NCI-H2227 (cell line): ENCODE results near the gene AGAP1.
A peak's percentile ranks its signal among the peaks of the same experiment; 100 is the strongest.

ENCODE experiments used
- DNase-seq: peaks from one replicate; lab custom pipeline; 2025; ENCODE audit not compliant: unreplicated experiment; lab: John Stamatoyannopoulos, UW

Gene AGAP1

DNA sequence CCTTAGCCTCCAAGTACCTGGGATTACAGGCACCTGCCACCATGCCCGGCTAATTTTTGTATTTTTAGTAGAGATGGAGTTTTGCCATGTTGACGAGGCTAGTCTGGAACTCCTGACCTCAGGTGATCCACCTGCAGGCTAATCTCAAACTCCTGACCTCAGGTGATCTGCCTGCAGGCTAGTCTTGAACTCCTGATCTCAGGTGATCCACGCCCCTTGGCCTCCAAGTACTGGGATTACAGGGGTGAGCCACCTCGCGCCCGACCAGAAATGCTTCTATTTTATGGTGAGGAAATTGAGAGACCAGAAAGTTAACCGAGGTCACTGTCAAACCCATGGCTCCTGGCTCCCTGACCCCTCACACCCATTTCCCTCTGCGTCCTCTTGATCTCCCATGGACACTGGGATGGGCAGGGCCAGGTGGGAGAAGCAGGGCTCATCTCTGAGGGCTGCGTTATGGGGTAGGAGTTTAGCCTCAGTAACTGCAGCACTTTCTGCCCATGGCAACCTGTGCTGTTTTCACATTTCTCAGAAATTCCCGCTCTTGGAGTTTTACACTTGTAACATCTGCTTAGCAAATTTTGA is 210.0 kb downstream of the AGAP1 start:
- DNase-seq = no peak

DNA sequence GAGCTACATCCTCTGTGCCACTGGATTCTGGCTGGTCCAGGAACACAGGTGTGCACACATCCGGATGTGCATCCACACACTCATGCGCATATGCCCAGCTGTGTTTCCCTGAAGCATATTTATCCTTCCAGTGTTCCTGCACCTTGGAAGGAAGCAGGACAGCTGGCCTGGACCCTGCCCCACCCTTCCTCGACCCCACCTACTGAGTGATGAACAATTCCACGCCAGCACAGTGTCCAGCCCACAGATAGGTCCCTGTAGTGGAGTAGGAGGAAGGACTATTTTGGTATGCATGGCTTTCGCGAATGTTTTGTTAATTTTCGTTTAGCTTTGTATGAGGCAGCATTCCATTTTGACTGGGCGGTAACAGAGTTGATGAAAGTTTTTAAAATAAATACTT is 211.5 kb downstream of the AGAP1 start:
- DNase-seq = no peak

DNA sequence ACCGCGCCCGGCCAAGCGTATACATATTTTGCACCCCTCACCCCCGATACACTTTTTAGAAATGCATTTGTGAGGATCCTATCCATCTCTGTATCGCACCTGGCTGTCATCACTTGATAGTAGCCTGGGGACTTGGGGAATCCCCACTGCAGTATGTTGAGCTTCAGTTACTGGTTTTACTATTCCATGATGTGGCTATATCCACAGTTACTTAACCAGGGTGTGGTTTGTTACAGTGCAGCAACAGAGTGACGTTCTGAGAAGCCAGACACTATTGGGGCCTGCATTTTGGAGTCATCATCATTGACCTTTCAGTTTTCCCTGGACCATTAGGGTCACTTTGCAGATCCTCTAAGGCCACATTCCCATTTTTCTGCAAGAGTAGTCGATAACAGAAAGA is 212.7 kb downstream of the AGAP1 start:
- no peak for DNase-seq

DNA sequence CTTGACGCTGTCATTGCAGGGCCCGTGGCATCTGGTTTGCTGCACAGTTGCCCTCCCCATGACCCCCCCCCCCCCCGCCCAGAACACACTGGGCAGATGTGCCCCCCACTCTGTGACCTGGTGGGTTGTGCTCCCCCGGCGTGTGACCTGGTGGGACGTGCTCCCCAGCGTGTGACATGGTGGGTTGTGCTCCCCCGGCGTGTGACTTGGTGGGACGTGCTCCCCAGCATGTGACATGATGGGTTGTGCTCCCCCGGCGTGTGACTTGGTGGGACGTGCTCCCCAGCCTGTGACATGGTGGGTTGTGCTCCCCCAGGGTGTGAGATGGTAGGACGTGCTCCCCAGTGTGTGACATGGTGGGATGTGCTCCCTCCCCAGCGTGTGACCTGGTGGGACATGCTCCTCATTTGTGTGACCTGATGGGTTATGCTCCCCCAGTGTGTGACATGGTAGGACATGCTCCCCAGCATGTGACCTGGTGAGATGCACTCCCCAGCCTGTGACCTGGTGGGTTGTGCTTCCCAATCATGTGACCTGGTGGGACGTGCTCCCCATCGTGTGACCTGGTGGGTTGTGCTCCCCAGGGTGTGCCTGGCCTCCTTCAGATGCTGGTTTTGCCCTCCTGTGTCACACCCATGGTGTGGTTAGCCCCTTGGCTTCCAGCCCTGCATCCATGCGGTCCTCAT is 213.7 kb downstream of the AGAP1 start:
- no peak for DNase-seq

DNA sequence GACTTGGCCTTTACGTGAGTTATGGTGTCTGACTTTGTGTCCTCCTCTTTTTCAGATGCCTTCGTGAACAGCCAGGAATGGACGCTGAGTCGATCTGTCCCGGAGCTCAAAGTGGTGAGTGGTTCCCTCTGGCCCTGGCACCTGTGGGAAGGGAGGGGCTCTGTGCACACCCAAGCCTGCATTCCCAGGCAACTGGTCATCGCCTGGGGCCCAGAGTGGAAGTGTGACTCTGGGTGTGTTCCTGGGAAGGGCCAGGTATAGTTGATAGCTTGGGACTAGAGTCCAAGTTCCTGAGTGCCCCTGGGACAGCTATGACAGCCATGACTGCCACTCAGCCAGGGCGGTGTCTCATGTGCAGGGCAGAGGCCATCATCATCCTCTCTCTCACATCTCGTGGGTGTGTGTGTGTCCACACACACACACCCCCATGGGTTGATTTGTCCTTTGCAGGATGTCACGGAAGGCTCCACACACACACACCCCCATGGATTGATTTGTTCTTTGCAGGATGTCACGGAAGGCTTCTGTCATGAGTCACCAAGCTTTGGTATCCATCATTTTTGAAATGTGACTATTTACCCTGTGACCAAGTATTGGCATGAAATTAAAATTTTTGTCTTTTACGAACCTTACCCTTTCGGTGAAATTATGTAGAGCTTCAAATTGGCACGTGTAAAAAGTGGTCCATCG is 215.4 kb downstream of the AGAP1 start:
- no peak for DNase-seq

DNA sequence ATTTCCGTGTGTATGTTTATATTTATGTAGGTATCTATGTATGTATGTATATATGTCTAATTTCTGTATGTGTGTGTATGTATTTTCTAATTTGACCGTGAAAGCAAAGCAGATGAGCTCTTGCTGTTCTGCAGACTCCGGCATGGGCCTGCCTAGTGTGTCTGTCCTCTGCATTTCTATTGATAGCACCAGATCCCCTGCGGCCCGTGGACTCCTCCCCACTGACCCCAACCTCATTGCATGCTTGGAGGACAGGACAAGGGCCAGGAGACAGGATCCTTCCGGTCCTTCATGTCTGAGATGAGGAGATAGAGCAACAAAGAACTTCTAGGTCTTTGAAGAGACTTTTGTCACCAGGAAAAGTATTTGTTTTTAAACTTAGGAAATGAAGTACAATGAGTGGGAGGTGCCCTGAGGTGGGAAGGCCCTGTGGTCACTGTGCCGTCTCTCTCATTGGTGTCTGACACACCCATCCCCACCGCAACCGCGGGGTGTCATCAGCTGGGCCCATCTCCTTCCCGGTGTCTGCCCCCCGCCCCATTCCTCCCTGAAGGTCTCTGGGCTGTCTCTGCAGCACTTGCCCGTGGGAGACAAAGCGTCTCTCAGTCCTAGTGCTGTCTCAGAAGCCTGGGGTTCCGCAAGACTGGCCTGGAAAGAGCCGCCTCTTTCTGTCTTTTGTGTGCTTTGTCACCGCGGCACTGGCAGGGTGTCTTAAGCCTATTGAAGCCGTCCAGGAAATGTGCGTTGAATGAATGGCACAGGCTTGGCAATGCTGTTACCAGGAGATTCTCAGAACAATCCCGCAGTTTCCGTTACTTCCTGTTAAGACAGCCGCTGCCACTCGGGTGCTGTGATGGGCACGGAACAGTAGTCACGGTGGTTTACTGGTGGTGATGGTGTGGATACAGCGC is 216.4 kb downstream of the AGAP1 start:
- DNase-seq = no peak

DNA sequence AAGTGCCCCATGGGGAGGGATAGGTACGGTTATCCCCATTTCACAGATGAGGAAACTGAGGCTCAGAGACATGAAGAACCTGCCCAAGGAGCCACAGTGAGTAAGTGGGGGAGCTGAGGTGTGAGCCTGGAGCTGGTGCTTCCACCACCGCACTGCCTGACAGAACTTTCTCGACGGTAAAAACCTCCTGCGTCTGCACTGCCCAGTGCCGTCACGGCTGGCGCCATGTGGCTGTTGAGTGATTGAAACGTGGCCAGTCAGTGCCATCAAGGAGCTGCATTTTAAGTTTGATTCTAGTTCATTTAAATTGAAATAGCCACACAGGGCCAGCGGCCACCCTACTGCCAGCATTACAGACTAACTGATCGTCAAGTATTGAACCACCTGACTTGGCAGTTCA is 217.1 kb downstream of the AGAP1 start:
- DNase-seq = no peak

DNA sequence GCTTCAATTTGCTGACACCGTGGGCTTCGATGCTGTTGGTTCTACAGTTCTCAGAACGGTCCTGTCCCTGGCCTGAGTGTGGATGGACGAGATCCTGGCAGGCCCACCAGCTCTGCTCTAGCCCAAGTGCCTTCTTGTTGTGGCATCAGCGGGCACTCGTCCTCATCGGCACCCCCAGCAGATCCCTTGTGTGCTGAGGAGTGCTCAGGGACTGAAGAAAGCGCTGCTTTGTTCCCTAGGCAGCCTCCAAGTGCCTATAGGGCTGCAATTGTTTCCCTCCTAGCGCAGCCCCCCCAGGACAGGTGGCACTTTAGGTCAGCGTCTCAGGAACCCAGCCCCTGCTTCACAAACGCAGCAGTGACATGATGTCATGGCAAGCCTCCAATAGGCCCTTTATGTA is 217.7 kb downstream of the AGAP1 start:
- no peak for DNase-seq

DNA sequence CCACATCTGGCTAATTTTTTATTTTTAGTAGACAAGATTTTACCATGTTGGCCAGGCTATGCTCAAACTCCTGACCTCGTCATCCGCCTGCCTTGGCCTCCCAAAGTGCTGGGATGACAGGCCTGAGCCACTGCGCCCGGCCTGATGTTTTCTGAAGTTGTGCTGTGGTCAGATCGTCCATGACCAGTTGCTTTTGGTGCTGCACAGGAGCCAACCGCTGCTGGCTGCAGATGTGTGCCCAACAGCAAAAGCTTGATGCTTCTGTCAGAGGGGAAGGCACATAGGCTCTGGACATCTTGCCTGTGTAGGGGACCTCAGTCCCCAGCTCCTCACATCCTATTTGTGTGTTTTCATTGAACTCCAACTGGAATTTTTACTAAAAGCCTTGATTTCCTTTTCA is 218.3 kb downstream of the AGAP1 start:
- no peak for DNase-seq

DNA sequence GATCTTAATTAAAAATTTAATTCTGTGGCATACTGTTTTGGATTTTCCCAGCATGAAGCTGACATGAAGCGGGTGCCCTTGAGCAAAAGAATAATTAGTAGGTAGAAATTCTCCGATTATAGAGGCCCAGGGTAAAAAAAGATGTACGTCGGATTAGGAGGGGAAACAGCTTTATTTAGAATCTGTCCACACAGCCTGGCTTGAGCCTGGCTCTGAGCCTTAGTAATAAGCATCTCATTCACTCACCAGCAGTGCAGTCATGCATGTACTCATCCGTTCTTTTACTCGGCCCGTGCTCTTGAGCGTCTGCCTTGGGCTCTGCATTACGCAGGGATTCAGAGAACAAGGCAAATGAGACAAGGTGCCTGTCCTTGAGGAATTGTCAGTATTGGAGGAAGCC is 219.3 kb downstream of the AGAP1 start:
- DNase-seq = no peak

DNA sequence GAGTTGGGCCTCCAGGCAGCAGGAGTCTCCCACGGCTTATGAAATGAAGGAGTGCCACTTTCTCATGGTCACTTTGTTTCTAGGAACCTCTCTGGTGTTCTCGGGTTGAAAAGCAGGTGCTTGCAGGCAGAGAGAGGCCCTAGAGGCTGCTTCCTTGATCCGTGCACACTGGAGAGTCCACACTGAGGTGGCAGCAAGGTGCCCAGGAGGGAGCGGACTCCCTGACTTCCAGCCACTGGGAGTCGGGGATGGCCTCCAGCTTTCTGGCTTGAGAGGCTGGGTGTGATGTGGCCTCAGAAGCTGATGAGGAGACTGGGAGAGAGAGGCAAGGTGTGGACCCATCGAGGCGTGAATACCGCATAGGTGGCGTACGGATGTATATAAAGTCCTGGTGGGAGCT is 221.8 kb downstream of the AGAP1 start:
- no peak for DNase-seq

DNA sequence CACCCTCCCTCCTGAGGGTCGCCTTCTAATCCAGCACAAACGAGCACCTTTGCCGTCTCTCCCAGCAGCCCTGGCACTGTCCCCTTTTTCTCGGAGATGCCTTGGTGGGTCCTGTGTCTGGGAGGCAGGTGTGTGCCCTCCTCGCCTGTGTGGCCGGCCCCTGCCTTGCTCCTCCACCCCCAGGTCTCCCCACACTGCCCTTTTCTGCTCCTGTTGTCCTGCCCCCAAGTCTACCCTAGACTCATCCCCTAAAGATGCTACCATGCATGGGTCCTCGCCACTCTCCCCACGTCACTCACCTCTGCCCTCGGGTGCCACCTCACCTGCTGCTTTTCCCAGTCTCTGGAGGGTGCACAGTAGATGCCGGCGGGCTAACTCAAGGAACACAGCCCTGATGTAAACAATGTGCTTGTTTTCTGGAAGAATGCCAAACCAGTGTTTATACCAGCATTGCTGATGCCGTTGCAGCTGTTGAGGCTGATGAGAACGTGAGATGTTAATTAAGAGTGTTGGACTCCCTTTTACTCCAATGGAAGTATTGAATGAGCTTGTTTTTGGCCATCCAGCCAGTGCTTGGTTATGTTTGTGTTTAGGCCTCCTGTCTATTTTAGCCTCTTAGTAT is 223.1 kb downstream of the AGAP1 start:
- DNase-seq = peak; percentile 68

DNA sequence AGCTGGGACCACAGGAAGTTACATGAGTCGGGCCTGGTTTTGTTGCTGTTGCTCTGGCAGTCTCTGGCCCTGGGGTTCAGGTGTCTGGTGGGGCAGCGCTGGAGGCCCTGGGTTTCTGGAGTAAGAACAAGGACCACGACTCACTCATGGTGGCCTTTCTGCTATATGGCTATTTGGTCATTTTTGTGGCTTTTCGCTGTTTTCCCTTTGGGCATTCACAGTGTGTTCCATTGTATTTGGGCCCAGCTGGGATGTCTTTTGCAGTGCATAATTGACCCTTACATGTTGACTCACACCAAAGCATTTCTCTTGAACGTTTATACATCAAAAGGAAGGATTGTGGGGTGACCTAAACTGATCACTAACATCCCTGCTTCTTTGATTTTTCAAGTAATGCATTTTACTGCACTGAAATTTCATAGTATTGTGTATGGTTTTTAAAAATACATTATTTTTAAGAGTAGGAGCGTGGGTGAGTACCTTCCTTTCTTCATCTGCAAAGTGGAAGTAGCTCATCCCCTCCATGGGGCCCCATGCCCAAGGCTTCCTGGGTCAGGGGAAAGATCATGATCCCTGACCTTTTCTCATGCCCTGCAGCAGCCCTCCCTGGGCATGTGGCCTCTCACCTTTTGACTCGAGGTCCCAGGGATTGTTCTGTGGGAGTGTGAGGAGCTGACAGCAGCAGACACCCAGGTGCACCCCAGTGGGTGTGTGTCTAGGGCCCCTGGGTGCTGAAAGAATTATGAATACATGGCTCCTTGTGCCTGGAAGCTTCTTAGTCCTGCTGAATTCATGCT is 225.5 kb downstream of the AGAP1 start:
- no peak for DNase-seq

DNA sequence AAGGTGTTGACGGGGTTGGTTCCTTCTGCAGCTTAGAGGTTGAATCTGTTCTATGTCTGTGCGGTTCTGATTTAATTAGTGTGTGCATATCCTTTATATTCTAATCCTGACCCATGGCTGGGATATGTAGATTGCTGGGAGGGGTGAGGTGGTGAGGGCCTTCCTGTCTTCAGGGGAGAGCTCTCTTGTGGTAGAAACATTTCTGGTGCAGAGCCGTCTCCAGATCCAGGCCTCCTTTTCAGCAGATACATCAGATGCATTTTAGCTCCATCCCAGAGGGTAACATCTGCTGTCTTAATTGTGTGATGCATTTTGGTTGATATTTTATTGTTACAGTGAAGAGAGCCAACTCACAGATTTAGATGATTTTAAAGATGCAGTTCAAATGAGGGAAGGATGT is 227.8 kb downstream of the AGAP1 start:
- DNase-seq = no peak

DNA sequence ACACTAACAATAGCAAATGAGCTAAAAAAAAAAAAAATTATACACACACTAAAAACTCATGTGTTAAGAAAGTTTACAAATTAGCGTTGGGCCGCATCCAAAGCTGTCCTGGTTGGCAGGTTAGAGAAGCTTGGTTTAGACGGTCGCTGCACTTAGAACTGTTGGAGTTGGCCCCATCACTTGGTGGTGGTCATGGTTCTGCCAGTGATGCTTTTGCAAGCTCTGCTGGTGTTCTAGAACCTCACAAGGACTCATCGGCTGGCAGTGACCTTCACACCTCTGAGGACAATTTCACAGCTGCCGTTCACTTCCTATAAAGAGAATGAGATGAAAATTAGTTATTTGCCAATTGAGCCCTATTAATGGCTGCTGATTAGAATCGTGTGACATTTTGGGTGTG is 229.0 kb downstream of the AGAP1 start:
- no peak for DNase-seq

DNA sequence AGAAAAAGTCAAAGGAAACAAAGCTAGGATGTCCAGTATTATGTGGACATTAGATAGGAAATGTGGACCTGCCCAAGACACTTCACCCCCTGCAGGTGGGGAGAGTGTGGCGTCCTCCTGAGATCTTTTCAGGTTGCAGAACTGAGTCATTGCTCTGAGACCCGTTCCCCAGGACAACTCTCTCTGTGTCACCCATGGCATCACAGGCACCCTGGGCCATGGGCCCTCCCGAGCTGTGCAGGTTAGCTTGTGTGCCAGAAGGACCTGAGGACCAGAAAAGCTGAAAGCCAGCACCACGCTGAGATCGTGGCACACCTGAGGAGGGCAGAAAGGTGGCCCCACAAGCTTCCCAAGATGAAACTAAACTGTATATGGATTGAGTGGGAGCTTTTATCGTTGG is 229.5 kb downstream of the AGAP1 start:
- DNase-seq = no peak

DNA sequence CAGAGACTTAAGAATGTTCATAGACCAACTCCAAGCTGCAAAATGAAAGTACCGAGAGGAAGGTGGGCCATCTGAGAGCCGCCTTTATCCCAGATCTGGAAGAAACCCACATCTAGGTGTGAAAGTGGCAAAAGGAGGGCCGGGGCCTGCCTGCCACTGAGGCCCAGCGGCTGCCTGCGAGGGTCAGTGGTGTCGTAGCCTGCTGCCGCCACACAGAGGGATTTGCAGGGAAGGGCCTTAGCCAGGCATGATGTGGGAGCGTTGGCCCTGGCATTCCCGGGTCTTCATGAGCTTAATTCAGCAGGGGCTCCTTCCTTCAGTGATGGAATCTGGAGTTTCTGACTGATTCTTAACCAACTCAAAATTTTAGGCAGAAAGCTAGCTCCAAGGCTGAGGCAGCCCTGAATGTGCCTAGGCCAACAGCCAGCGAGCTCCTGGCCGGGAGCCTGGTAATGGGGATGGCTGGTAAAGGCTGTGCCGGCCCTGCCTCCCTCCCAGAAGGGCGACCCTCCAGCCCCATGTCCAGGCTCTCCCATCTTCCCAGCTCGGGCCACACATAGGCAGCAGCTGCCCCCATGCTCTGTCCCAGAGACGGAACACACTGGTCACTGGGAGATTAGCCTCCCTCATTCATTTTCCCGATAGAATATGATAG is 230.1 kb downstream of the AGAP1 start:
- no peak for DNase-seq

DNA sequence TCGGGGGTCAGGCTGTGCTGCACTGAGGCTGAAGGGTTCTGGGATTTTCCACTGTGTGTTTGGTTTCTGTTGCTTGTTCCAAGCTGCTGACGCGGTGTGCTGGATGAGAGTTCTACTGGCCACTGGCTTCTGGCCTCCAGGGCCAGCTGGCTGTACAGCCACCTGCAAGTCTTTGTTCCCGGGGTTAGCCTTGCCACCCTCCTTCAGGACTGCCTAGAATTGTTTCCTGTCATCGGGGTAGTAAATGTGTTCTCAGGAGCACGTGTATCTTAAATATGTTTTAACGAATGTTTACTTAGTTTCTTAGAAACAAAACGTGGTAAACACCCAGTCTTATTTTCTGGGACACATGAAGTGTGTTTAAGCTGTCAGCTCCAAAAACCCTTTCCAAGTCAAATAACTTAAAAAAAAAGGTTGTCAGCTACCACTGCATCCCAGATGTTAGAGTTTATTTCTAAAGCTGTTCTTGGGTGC is 231.2 kb downstream of the AGAP1 start:
- no peak for DNase-seq

DNA sequence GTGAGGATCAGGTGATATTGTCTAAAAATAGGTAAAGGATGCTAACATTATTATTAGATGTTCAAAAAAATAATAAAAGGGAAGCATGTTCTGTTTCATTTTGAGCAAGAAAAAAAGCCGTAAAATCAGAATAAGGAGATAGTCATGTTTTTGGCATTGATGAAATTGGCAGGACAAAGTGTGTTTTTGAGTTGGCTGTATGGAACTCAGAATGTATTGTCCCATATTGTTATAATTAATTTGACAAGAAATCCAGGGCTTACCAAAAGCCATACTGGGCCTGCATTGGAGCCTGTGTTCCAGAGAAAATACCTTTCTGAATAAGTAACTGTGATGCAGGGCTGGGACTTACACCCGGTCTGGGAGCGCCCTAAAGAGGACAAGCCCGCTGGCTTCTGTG is 232.0 kb downstream of the AGAP1 start:
- DNase-seq = no peak

DNA sequence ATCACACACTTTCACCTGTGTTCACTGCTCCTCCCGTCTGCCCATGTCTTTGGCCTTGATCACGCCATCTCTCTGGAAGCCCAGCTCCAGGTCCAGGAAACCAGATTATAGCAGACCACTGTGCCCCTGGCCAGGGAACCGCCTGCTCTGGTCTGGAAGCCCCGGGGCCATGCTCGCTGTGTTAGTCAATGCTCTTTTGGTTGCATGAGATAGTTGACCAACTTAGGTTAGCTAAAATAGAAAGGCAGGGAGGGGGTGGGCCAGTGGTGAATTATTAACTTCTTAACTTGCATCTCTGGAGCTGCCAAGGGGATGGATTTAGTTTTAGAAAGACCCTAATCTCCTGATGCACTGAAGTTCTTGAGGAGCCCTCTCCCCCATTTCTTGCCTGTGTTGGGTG is 232.7 kb downstream of the AGAP1 start:
- no peak for DNase-seq
